CD14-positive monocyte (primary cell): ENCODE data around the gene PLCB3. TPM values are rescaled to one million over a fixed set of nuclear protein-coding genes. Genes with fewer than 3 reads are reported as not detected.

Experiments used
- DNase-seq, 3 donors: peaks; one replicate each; pipeline ENCODE4 v3.0.0-alpha.2; 2011 to 2022
- H2AFZ ChIP-seq: 2 replicates; pipeline ENCODE4 v1.6.0; 2012; ENCODE audit warnings: mild to moderate bottlenecking, low read depth, low read length, inconsistent platforms; ENCODE audit not compliant: insufficient read depth, poor library complexity, severe bottlenecking
- H3K27ac ChIP-seq, 2 donors: 1 replicate in 1 of 2; 2 replicates in 1 of 2; pipeline ENCODE4 v1.5.1; 2012 to 2013; ENCODE audit warnings: low read length in 2 of 2, control low read depth in 1 of 2, inconsistent platforms in 1 of 2, low read depth in 1 of 2, mild to moderate bottlenecking in 1 of 2
- H3K27me3 ChIP-seq, 2 donors: one replicate each; pipeline versions ENCODE4 v1.6.0 to v1.6.1; 2011 to 2013; ENCODE audit warnings: low read length in 2 of 2; ENCODE audit not compliant: control insufficient read depth in 2 of 2, insufficient read depth in 2 of 2
- H3K36me3 ChIP-seq, 2 donors: replicated peaks in 1 of 2; 1 replicate in 1 of 2; 2 replicates in 1 of 2; pipeline versions ENCODE4 v1.5.1 to v1.6.1; 2012 to 2013; ENCODE audit warnings: low read length in 2 of 2, control low read depth in 1 of 2, inconsistent platforms in 1 of 2, mild to moderate bottlenecking in 1 of 2; ENCODE audit not compliant: insufficient read depth in 2 of 2, control insufficient read depth in 1 of 2
- H3K4me1 ChIP-seq, 2 donors: 1 replicate in 1 of 2; 2 replicates in 1 of 2; pipeline versions ENCODE4 v1.5.1 to v1.6.1; 2012 to 2013; ENCODE audit warnings: low read length in 2 of 2, control low read depth in 1 of 2, inconsistent platforms in 1 of 2, mild to moderate bottlenecking in 1 of 2, moderate library complexity in 1 of 2; ENCODE audit not compliant: insufficient read depth in 2 of 2, control insufficient read depth in 1 of 2
- H3K4me2 ChIP-seq: replicated peaks from 2 replicates; pipeline ENCODE3; 2012; ENCODE audit warnings: low read length, moderate library complexity, mild to moderate bottlenecking; ENCODE audit not compliant: poor library complexity, severe bottlenecking; ENCODE audit errors: extremely low read depth
- H3K4me3 ChIP-seq, 3 experiments: fragments of 200-600 bp in 1 of 3; sonication (generic) in 1 of 3; replicated peaks in 1 of 3; 1 replicate in 2 of 3; 2 replicates in 1 of 3; pipeline ENCODE4 v1.5.1; 2011 to 2013; ENCODE audit warnings: low read length in 3 of 3, mild to moderate bottlenecking in 3 of 3, control low read depth in 2 of 3, low read depth in 2 of 3, inconsistent platforms in 1 of 3, moderate library complexity in 1 of 3
- H3K79me2 ChIP-seq: 2 replicates; pipeline ENCODE4 v1.6.0; 2012; ENCODE audit warnings: mild to moderate bottlenecking, control low read depth, inconsistent platforms, low read length, moderate library complexity; ENCODE audit not compliant: insufficient read depth
- H3K9ac ChIP-seq: 2 replicates; pipeline ENCODE4 v1.6.0; 2017; ENCODE audit warnings: low read length, mild to moderate bottlenecking; ENCODE audit not compliant: insufficient read depth, poor library complexity, severe bottlenecking
- H3K9me3 ChIP-seq, 2 donors: replicated peaks in 1 of 2; 1 replicate in 1 of 2; 2 replicates in 1 of 2; pipeline versions ENCODE4 v1.5.1 to v1.6.1; 2012 to 2013; ENCODE audit warnings: low read length in 2 of 2, control low read depth in 1 of 2; ENCODE audit not compliant: control insufficient read depth in 1 of 2, insufficient read depth in 1 of 2
- H4K20me1 ChIP-seq: 2 replicates; pipeline ENCODE4 v1.6.0; 2012; ENCODE audit warnings: mild to moderate bottlenecking, low read length, control low read depth, moderate library complexity; ENCODE audit not compliant: insufficient read depth
- H3K27ac Mint-ChIP-seq, 7 donors: one replicate each; pipeline ENCODE4 v1.8.0; 2020; ENCODE audit warnings: mild to moderate bottlenecking in 7 of 7, mixed read lengths in 7 of 7, moderate library complexity in 6 of 7, inconsistent platforms in 2 of 7
- H3K27me3 Mint-ChIP-seq, 3 donors: one replicate each; pipeline ENCODE4 v1.8.0; 2021 to 2022; ENCODE audit warnings: low read depth in 3 of 3, mild to moderate bottlenecking in 3 of 3, mixed read lengths in 3 of 3, moderate library complexity in 3 of 3, inconsistent platforms in 1 of 3
- H3K36me3 Mint-ChIP-seq, 2 donors: one replicate each; pipeline ENCODE4 v1.8.0; 2020; ENCODE audit warnings: mixed read lengths in 2 of 2, inconsistent platforms in 1 of 2, mild to moderate bottlenecking in 1 of 2
- H3K4me1 Mint-ChIP-seq: one replicate; pipeline ENCODE4 v1.8.0; 2020; ENCODE audit warnings: mild to moderate bottlenecking, mixed read lengths
- H3K4me3 Mint-ChIP-seq, 2 donors: one replicate each; pipeline ENCODE4 v1.8.0; 2020; ENCODE audit warnings: mild to moderate bottlenecking in 2 of 2, mixed read lengths in 2 of 2, moderate library complexity in 1 of 2
- H3K9me3 Mint-ChIP-seq, 7 donors: one replicate each; pipeline ENCODE4 v1.8.0; 2020 to 2022; ENCODE audit warnings: mixed read lengths in 7 of 7, mild to moderate bottlenecking in 6 of 7, moderate library complexity in 6 of 7, inconsistent platforms in 2 of 7
- CTCF ChIP-seq: fragments of 200-600 bp; IDR thresholded peaks from one replicate; pipeline ENCODE4 v1.8.0; 2022; ENCODE audit warnings: antibody characterized with exemption, mild to moderate bottlenecking
- WGBS: methylation state at CpG from one replicate; pipeline ENCODE4 v1.1.5; 2013; ENCODE audit warnings: missing lambda C conversion rate; ENCODE audit not compliant: insufficient coverage; 5-methylcytosine and 5-hydroxymethylcytosine counted together
- intact Hi-C, 2 donors: fragments of 100-400 bp; cut with micrococcal nuclease; formaldehyde crosslinking; loops; one replicate each; pipeline versions ENCODE4 v1.15.0 to v1.15.1; 2023
- polyA plus RNA-seq, 3 donors: library from polyadenylated mRNA; depleted of rRNA in 1 of 3; unstranded in 2 of 3; stranded (reverse) in 1 of 3; fragments of 300-500 nt in 2 of 3; fragments of >200 nt in 1 of 3; fragmentation: Illumina TruSeq in 2 of 3; gene quantifications; 1 replicate in 2 of 3; 2 replicates in 1 of 3; pipeline ENCODE4 v1.2.3, GENCODE V29; 2012 to 2021

Gene PLCB3
- polyA plus RNA-seq, 3 donors, result 1.1 to 17.8 (median 1.4) TPM

- peaks cover 39% of the 10 kb centered on the region for H3K79me2 ChIP-seq
- H3K27me3 ChIP-seq, result no peaks in the 10 kb centered on the region
- H4K20me1 ChIP-seq, result peaks cover 1% of the 10 kb centered on the region
- intact Hi-C loops, result no loop called here
- peak within 1 kb of the TSS; percentile 87 to 89 for H3K4me3 Mint-ChIP-seq
- no peaks in the 10 kb centered on the region for H3K9me3 Mint-ChIP-seq
- H3K4me1 ChIP-seq, result peaks cover 50 to 72% of the 10 kb centered on the region in 2 donors
- H3K4me1 Mint-ChIP-seq, result peaks cover 50% of the 10 kb centered on the region
- peak within 1 kb of the TSS; percentile 76 for H3K9ac ChIP-seq
- peaks cover 13 to 14% of the 10 kb centered on the region in 2 donors for H3K36me3 Mint-ChIP-seq
- no peaks in the 10 kb centered on the region for H3K9me3 ChIP-seq
- no peak for TF ChIP-seq CTCF
- H3K27ac Mint-ChIP-seq, result peak within 1 kb of the TSS; percentile 83 to 93 (median 88)
- peaks cover 3 to 10% (median 7%) of the 10 kb centered on the region in 3 donors for H3K27me3 Mint-ChIP-seq
- H3K27ac ChIP-seq, result peak within 1 kb of the TSS; percentile 82 to 92
- H2AFZ ChIP-seq, result peak within 1 kb of the TSS; percentile 66
- peaks cover 10 to 12% of the 10 kb centered on the region in 2 donors for H3K36me3 ChIP-seq
- H3K4me3 ChIP-seq, result peak within 1 kb of the TSS; percentile 50 to 94 (median 86)
- peak within 1 kb of the TSS; percentile 93 for H3K4me2 ChIP-seq
- 2% methylated on average over 46 of the region's 74 CpGs for WGBS
- DNase-seq, result peak; percentile 75 to 81 (median 78)
These were observed 4.2 kb upstream of the PLCB3 start, which contains the start of gene PPP1R14B for GRCh38 chr11:64246871-64247728. Gene PPP1R14B, minus strand, starts transcription at chr11:64246943. Its CDS starts 270 bp downstream, at chr11:64246673.

- no peaks in the 10 kb centered on the region for H3K9me3 Mint-ChIP-seq
- H3K4me1 Mint-ChIP-seq, result peaks cover 48% of the 10 kb centered on the region
- H3K27ac Mint-ChIP-seq, result peak overlapping the region in 2 of 7 donors; percentile 11 to 76
- no peak for DNase-seq
- no peaks in the 10 kb centered on the region for H3K27me3 ChIP-seq
- no peak overlapping the region for H3K9ac ChIP-seq
- H4K20me1 ChIP-seq, result peaks cover 9% of the 10 kb centered on the region
- H3K9me3 ChIP-seq, result no peaks in the 10 kb centered on the region
- H3K4me3 ChIP-seq, result peak overlapping the region; percentile 50 to 94 (median 86)
- H3K4me3 Mint-ChIP-seq, result peak overlapping the region; percentile 61 to 83
- WGBS, result 51% methylated on average over 21 of the region's 31 CpGs
- peaks cover 13 to 14% of the 10 kb centered on the region in 2 donors for H3K36me3 Mint-ChIP-seq
- peak overlapping the region; percentile 66 for H2AFZ ChIP-seq
- no peak for TF ChIP-seq CTCF
- peaks cover 3 to 10% (median 7%) of the 10 kb centered on the region in 3 donors for H3K27me3 Mint-ChIP-seq
- intact Hi-C loops, result no loop called here
- H3K4me2 ChIP-seq, result peak overlapping the region; percentile 93
- peaks cover 10 to 12% of the 10 kb centered on the region in 2 donors for H3K36me3 ChIP-seq
- H3K79me2 ChIP-seq, result peaks cover 38% of the 10 kb centered on the region
- no peak overlapping the region for H3K27ac ChIP-seq
- H3K4me1 ChIP-seq, result peaks cover 50 to 72% of the 10 kb centered on the region in 2 donors
These were observed 3.4 kb upstream of the PLCB3 start for GRCh38 chr11:64247729-64248531.
